NCI-H1092 (cell line): ENCODE data around the gene ZC3H7A.
"Not testable (repeated sequence)": the region's sequence is repeated elsewhere in the genome, so short reads cannot be mapped to it uniquely, and the experiment has no call there.

Experiments used
- DNase-seq: peaks from one replicate; lab custom pipeline; 2025; lab: John Stamatoyannopoulos, UW

Gene ZC3H7A, protein sequence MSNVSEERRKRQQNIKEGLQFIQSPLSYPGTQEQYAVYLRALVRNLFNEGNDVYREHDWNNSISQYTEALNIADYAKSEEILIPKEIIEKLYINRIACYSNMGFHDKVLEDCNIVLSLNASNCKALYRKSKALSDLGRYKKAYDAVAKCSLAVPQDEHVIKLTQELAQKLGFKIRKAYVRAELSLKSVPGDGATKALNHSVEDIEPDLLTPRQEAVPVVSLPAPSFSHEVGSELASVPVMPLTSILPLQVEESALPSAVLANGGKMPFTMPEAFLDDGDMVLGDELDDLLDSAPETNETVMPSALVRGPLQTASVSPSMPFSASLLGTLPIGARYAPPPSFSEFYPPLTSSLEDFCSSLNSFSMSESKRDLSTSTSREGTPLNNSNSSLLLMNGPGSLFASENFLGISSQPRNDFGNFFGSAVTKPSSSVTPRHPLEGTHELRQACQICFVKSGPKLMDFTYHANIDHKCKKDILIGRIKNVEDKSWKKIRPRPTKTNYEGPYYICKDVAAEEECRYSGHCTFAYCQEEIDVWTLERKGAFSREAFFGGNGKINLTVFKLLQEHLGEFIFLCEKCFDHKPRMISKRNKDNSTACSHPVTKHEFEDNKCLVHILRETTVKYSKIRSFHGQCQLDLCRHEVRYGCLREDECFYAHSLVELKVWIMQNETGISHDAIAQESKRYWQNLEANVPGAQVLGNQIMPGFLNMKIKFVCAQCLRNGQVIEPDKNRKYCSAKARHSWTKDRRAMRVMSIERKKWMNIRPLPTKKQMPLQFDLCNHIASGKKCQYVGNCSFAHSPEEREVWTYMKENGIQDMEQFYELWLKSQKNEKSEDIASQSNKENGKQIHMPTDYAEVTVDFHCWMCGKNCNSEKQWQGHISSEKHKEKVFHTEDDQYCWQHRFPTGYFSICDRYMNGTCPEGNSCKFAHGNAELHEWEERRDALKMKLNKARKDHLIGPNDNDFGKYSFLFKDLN

DNA sequence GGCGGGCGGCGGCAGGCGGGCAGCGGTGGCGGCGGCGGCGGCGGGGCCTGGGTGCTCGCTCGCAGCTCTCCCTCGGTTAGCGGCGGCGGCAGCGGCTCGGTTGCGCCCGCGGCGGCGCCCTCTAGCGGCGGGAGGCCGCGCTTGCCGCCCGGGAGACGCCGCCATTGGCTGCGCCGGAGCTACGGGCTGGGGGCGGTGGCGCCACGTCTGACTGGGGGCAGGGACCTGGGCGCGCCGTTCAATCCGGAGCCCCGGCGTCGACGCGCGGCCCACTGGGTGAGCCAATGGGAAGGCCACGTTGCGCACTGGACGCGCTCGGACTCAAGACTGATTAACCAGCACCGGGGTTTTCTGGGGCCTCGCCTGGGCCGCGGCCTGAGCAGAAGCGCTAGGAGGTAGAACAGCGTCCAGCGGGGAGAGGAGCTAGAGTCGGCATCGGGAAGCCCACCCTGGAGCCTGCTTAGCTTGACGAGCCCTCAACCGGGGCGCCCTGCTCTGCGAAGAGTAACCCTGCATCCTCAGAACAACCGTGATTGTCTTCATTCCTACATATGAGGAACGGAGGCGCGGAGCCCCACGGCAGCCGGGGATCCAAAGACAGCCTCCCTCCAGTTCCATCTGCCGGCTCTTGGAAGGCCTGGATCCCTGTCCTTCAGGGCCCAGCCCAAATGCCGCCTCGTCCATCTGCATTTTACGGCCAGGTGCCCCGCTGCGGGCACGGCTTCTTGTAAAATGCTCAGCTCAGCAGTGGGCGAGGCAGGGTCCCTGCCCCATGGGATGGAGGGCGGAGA is at the start of gene ZC3H7A:
Gene ZC3H7A, minus strand, starts transcription at position 93 of the 791 bp plus-strand sequence. CDS start 14,904 bp downstream, outside the sequence.
- DNase-seq: peak; percentile 95

DNA sequence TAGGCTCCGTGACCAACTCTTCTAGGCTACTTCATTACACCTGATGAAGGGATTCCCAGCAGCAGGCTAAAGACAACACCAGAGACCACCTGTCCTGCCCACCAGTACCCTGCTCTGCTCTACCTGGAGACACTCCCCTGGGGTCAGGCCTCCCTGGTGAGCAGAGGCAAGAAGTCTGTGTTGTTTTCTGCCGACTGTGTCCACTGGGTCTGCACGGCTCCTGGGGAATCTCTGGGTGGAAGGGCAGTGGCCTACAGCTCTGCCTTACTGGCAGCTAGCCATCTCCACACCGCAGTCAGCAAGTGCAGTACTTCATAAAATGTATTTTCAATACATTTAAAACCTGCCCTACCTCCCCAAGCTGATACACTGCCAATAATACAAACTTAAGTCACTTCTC is 47.4 kb upstream of the ZC3H7A start:
- no peak for DNase-seq

DNA sequence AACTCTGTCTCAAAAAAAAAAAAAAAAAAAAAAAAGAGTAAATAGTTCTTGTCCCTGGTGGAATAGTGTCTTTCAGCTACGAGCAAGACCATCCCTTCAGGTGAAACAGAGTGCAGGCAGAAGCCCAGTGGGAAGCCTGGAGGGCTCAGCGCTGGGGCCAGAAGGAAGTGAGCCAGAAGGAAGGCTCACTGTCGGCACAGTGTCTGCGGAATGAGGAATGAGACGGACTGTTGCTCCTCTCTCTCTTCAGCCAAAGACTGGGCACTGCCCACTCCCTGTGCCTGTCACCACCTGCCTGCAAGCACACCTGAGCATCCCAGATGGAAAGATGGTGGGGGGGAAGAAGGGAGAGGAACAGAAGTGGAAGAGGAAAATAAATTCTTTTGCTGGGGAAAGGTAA is 46.8 kb upstream of the ZC3H7A start:
- no peak for DNase-seq

DNA sequence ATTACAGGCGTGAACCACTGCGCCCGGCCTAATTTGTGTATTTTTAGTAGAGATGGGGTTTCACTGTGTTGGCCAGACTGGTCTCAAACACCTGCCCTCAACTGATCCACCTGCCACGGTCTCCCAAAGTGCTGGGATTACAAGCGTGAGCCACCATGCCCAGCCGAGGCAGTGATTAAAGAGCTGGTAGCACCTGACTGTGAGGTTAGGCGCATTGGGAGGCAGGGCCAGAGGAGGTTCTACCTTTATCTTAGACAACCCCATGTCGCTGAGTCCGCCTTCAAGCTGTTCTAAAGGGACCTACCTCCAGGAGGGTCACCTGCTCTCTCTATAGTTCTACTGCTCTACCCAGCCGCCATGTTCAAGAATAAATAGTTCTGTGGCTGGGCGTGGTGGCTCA is 46.1 kb upstream of the ZC3H7A start:
- DNase-seq: no peak

DNA sequence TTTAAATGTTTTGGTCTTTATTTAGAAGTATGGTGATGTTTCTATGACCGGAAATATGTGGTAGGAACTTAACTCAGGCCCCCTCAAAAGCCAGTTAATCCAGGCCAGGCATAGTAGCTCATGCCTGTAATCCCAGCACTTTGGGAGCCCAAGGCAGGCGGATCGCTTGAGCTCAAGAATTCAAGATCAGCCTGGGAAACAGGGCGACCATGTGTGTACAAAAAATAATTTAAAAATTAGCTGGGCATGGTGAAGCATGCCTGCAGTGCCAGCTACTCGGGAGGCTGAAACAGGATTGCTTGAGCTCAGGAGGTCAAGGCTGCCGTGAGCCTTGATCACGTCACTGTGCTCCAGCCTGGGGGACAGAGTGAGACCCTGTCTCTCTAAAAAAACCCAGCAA is 44.0 kb upstream of the ZC3H7A start:
- DNase-seq: no peak

DNA sequence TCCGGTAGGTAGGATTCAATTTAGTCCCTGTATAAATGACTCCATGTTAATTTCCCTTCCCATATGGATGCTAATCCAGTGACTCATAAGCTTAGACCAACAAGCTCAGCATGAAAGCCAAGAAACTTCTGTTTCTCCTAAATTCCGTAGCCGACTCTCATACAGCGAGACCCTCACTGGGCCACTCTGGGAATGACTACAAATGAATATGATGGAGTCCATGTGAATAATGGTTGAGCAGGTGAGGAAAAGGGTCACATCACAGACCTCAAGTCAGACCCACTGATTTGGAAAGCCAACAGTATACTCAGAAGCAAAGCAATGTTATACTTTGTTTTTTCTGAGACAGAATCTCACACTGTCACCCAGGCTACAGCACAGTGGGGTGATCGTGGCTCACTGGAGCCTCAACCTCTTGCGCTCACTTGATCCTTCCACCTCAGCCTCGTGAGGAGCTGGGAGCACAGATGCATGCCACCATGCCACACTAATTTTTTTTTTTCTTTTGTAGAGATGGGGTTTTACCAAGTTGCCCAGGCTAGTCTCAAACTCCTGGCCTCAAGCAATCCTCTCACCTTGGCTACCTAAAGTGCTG is 39.7 kb upstream of the ZC3H7A start:
- no peak for DNase-seq

DNA sequence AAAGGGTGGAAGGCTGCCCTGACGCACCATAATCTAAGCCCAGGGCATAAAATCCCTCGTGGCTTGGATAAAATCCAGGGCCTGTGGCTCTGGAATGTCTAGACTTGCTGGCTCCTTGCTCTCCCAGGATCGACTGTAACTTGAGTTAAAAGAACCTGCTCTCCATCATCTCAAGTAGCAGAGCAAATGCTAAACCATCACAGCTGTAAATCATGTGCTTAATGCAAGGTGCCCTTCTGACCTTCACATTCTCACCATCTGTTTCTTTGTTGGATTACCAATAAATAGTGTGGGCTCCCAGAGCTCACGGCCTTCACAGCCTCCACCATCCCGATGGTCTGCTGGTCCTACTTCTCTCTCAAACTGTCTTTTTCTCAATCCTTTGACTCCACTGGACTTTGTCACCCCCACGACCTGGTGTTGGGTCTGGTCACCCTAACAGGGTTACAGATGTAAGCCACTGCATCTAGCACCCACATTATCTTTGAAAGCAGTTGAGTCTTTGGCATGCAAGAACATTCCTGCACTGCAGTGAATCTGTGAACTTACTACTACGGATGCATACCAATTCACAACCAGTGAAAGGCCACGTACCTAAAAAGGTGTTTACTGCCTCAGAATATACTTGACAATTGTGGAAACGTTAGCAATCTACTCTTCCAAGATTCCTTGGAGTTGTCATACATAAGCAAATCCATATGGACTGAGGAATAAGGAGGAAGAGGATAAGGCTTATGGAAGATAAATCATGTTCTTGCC is 39.0 kb upstream of the ZC3H7A start:
- DNase-seq: no peak

DNA sequence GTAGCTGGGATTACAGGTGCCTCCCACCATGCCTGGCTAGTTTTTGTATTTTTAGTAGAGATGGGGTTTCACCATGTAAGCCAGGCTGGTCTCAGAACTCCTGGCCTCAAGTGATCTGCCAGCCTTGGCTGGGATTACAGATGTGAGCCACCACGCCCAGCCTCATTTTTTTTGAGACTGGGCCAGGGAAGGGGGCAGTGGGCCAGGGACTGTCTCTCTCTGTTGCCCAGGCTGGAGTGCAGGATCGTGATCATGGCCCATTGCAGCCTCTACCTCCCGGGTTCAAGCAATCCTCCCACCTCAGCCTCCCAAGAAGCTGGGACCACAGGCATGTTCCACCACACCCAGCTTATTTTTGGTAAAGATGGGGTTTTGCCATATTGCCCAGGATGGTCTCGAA is 38.3 kb upstream of the ZC3H7A start:
- no peak for DNase-seq

DNA sequence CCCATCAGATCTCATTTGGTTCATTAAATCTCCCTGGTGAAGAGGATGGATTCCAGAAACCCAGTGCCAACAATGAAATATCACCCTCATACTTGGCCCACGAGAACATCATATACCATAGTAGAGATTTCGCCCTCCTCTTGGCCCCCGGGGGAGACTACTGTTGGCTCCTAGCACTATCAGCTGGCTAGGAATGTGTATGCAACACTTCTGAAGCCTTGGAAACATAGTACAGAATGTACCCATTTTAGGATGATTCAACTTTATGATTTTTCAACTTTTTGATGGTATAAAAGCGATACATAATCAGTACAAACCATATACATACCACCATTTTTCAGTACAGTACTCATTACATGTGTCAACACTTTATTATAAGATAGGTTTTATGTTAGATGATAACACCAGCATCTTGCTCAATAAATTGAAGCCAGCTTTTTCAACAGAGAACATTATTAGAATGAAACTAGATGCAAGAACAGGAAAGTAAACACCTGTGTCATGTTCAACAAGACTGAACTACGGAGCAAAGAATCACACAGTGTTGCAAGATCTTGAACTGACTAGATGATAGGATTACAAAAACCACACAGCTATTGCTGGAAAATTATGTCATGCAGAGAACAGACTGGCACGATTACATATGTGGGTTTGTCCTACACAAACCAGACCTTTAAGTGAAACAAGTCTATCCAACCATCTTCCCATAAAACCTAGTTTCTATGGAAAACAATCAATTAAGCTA is 37.1 kb upstream of the ZC3H7A start:
- DNase-seq: no peak

DNA sequence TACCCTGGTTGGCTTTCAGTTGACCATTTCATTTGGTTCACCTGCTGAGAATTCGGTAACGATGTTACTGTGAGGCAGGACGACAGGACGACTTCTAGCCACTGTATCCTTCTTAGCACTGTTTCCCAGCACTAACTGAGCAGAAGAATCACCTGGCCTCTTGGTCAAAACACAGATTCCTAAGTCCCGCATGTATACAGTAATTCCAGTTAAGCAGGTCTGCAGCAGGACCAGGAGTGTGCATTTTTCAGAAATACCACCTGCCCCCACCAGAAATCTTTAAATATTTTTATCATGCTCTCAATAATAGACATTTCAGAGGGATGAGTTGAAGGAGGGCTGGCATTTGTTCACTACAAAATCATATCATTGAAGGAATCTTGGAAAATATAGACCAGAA is 31.6 kb upstream of the ZC3H7A start:
- DNase-seq: no peak

DNA sequence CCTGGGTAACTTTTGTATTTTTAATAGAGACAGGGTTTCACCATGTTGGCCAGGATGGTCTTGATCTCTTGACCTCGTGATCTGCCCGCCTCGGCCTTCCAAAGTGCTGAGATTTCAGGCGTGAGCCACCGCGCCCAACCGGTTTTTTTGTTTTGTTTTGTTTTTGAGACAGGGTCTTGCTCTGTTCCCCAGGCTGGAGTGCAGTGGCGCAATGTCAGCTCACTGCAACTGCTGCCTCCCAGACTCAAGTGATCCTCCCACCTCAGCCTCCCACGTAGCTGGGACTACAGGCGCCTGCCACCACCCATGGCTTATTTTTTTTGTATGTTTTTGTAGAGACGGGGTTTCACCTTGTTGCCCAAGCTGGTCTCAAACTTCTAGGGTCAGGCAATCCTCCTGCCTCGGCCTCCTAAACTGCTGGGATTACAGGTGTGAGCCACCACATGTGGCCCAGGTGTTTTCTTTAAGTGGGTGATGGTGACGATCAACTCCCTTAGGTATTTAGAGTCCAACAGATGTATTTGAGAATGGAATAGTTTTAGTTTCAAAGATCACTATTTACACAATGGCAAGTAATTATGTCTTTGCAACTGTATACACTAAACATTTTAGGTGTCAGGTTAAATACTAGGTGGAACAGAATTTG is 28.6 kb upstream of the ZC3H7A start:
- DNase-seq: not testable (repeated sequence)

DNA sequence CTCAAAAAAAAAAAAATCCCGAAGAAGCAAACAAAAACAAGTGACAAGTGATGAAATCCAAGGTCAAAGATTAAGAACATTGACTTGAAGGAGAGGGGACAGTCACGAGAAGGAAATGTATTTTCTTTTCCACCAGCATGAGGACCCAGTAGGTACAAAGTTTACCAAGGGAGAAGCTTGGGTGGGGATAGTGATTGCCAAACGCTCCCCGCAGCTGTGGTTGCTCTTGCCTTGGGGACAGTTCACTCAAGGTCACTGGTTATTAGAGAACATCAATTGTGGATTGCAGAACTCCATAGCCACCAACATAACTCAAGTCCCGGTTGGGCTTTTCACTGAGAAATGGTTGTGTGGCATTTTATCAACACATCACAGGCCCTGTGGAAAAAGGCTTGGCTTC is 27.3 kb upstream of the ZC3H7A start:
- no peak for DNase-seq

DNA sequence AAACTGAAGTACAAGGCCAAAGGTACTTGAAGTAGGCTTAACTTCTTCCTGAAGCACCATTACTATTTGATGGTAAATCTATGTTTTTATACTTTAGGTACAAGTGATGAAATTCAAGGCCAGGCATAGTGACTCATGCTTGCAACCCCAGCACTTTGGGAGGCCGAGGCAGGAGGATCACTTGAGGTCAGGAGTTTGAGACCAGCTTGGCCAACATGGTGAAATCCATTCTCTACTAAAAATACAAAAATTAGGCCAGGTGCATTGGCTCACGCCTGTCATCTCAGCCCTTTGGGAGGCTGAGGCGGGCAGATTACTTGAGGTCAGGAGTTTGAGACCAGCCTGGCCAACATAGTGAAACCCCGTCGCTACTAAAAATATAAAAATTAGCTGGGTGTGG is 26.6 kb upstream of the ZC3H7A start:
- DNase-seq: not testable (repeated sequence)

DNA sequence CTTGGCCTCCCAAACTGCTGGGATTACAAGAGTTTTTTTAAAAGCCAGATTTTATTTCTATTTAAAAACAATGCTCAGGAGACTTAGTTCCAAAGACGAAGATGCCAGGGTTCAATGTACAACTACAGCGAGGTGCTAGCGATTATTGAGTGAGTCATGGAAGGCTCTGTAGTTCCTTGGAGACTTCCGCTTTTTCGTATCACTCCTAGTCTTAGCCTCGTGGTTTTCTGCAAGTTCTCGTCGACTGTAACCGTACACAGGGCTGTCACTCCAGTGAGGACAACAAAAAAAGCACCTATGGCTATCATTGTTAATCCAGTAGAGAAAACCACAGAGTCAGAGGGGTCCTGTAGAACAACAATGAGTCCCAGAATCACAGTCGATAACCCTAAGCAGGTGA is 22.7 kb upstream of the ZC3H7A start:
- no peak for DNase-seq

DNA sequence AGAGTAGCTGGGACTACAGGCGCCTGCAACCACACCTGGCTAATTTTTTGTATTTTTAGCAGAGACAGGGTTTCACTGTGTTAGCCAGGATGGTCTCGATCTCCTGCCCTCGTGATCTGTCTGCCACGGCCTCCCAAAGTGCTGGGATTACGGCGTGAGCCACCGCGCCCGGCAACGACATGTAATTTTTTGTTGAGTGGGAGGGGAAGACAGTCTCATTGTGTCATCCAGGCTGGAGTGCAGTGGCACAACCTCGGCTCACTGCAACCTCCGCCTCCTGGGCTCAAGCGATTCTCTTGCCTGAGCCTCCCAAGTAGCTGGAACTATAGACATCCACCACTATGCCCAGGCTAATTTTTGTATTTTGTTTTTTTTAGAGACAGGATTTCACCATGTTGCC is 21.9 kb upstream of the ZC3H7A start:
- DNase-seq: not testable (repeated sequence)

DNA sequence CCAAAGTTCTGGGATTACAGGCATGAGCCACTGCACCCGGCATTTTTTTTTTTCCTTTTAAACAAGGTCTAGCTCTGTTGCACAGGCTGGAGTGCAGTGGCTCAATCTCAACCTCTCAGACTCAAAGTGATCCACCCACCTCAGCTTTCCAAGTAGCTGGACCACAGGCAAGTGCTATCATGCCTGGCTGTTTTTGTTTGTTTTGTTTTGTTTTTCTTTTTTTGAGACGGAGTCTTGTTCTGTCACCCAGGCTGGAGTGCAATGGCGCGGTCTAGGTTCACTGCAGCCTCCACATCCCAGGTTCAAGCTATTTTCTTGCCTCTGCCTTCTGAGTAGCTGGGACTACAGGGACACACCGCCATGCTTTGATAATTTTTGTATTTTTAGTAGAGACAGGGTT is 19.1 kb upstream of the ZC3H7A start:
- no peak for DNase-seq

DNA sequence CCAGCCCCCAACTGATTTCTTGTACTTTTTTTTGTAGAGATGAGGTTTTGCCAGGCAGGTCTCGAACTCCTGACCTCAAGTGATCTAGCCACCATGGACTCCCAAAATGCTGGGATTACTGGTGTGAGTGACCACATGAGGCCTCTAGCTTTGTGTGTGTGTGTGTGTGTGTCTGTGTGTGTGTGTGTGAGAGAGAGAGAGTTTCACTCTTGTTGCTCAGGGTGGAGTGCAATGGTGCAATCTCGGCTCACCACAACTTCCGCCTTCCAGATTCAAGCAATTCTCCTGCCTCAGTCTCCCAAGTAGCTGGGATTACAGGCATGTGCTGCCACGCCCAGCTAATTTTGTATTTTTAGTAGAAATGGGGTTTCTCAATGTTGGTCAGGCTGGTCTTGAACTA is 17.7 kb upstream of the ZC3H7A start:
- DNase-seq: not testable (repeated sequence)

DNA sequence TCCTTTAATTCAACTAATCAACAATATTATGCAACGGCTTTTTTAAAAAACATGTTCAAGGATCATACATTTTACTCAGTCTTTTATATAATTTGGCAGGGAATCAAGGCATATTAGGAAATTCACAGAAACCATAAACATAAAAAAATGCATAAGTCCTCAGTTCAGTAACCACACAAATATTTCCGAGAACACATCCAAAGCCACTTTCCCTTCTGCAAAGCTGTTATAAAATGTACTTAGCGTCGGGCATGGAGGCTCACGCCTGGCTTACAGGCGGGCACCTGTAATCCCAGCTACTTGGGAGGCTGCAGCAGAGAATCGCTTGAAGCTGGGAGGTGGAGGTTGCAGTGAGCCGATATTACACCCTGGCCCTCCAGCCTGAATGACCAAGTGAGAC is 9.7 kb upstream of the ZC3H7A start:
- no peak for DNase-seq

DNA sequence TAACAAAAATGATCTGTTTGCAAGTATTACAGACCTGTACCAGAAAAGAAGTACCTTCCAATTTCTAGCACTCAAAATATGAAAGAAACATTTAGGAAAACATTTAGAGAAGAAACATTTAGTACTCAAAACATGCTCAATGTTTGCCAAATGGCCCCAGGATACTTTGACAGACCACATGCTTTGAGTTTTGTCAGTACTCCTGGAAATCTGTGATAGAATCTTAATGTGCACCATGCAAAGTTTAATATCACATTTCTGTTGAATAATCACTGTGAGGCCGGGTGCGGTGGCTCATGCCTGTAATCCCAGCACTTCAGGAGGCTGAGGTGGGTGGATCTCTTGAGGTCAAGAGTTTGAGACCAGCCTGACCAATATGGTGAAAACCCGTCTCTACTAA is 8.5 kb upstream of the ZC3H7A start:
- no peak for DNase-seq
